Activated T-helper 17 cell treated with anti-CD3 and anti-CD28 coated beads, Interleukin-2, amount 50 U/mL, for 72 hours (primary cell): ENCODE measurements around the gene MIS12. TPM values are rescaled to one million over a fixed set of nuclear protein-coding genes. Genes with fewer than 3 reads are reported as not detected.

Experiments
- ATAC-seq: fragments of 150-1000 bp; cut with Tn5 transposase; replicated peaks from 2 replicates; pipeline ENCODE4 v1.10.0; 2021; ENCODE audit warnings: mild to moderate bottlenecking, moderate library complexity
- H3K27ac Mint-ChIP-seq: one replicate; pipeline ENCODE4 v1.8.0; 2022; ENCODE audit warnings: mixed read lengths
- H3K27me3 Mint-ChIP-seq: one replicate; pipeline ENCODE4 v1.8.0; 2022; ENCODE audit warnings: mixed read lengths
- H3K36me3 Mint-ChIP-seq: one replicate; pipeline ENCODE4 v1.8.0; 2022; ENCODE audit warnings: low read depth, mild to moderate bottlenecking, mixed read lengths
- H3K4me1 Mint-ChIP-seq: one replicate; pipeline ENCODE4 v1.8.0; 2022; ENCODE audit warnings: mixed read lengths
- H3K4me3 Mint-ChIP-seq: one replicate; pipeline ENCODE4 v1.8.0; 2022; ENCODE audit warnings: mild to moderate bottlenecking, mixed read lengths
- H3K9me3 Mint-ChIP-seq: one replicate; pipeline ENCODE4 v1.8.0; 2022; ENCODE audit warnings: mixed read lengths
- total RNA-seq, 2 donors: library from RNA; stranded (reverse); gene quantifications; one replicate each; pipeline ENCODE4 v1.2.3, GENCODE V29; 2022

Gene MIS12
- total RNA-seq, 2 donors from 2014 or later = 24.1 to 33.9 TPM

GRCh38 chr17:5536866-5537650 lies 50.7 kb downstream of the MIS12 start:
- H3K27ac Mint-ChIP-seq = peak overlapping the region; percentile 43
- no peak overlapping the region for H3K4me3 Mint-ChIP-seq
- H3K9me3 Mint-ChIP-seq = no peaks in the 10 kb centered on the region
- no peak for ATAC-seq
- peaks cover 98% of the 10 kb centered on the region for H3K36me3 Mint-ChIP-seq
- H3K27me3 Mint-ChIP-seq = no peaks in the 10 kb centered on the region
- no peaks in the 10 kb centered on the region for H3K4me1 Mint-ChIP-seq

DNA sequence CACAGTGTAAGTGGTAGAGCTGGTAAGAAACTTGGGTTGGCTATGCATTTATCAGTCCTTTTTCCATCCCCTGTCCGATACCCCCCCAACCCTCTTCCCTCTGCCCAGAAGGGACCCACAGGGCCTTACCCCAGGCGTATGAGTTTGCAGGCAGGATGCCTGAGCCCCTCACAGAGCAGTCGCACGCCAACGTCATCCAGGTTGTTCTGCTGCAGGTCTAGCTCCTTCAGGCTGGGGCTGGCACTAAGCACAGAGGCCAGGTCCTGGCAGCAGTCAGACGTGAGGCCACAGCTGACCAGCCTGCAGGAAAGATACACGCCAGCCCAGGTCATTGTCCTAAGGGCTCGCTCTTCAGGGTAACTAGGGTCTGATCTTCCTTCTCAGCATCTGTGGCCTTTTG lies 52.9 kb downstream of the MIS12 start:
- Mint-ChIP-seq H3K36me3 (peaks cover 94% of the 10 kb centered on the region), H3K9me3 (no peaks in the 10 kb centered on the region), H3K27me3 (no peaks in the 10 kb centered on the region), H3K27ac (no peak overlapping the region), H3K4me1 (no peaks in the 10 kb centered on the region), H3K4me3 (no peak overlapping the region)
- ATAC-seq = no peak

DNA sequence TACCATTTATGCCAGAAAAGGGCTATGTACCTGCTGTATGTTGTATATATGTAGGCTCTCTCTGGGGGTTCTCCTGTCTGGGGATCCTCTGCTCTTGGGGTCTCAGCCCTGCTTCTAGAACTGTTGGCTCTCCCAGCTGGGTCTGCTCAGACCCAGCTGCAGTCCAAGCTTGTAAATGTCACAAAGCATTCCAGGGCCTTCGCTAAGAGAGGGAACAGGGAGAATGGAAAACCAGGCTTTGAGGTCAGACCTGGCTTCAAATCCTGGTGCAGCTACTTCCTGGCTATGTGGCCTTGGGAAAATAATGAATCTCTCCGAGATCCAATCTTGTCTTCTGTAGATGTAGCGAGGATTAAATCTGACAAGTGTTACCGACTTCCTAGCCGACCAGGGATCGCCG lies 54.0 kb downstream of the MIS12 start:
- Mint-ChIP-seq H3K9me3 (no peaks in the 10 kb centered on the region), H3K4me1 (peaks cover 3% of the 10 kb centered on the region), H3K27me3 (no peaks in the 10 kb centered on the region), H3K36me3 (peaks cover 94% of the 10 kb centered on the region), H3K27ac (no peak overlapping the region), H3K4me3 (no peak overlapping the region)
- no peak for ATAC-seq

Other genes with a start within 250 kb of the MIS12 start
- 10 to 100 TPM; 35.7 to 55.5 TPM for gene RABEP1, start 204.3 kb upstream of the MIS12 start, total RNA-seq
- gene NUP88, start 66.9 kb upstream of the MIS12 start, total RNA-seq = 100 to 1,000 TPM in 1 of 2 donors, 10 to 100 TPM in 1; 77.2 to 101 TPM
- 10 to 100 TPM; 32.9 to 33.8 TPM for gene RPAIN, start 66.4 kb upstream of the MIS12 start, total RNA-seq
- gene C1QBP, start 47.4 kb upstream of the MIS12 start, total RNA-seq = 100 to 1,000 TPM; 164 to 396 TPM
- gene DHX33, start 17.6 kb upstream of the MIS12 start, total RNA-seq = 10 to 100 TPM; 16.2 to 43.8 TPM
- gene DERL2, start 388 bp upstream of the MIS12 start, total RNA-seq = 10 to 100 TPM; 58.3 to 69.6 TPM
- 100 to 1,000 TPM in 1 of 2 donors, 10 to 100 TPM in 1; 39.9 to 129 TPM for gene NLRP1, start 97.9 kb downstream of the MIS12 start, total RNA-seq